Neural progenitor cell (in vitro differentiated cells): ENCODE data around the gene SLC6A7. TPM values are rescaled to one million over a fixed set of nuclear protein-coding genes. Genes with fewer than 3 reads are reported as not detected.

Experiments
- DNase-seq: peaks from one replicate; pipeline ENCODE4 v3.0.0-alpha.2; 2016; ENCODE audit warnings: low spot score
- H2AFZ ChIP-seq: fragments of 200-600 bp; sonication (generic); replicated peaks from 2 replicates; pipeline ENCODE4 v1.6.1; 2016; ENCODE audit warnings: antibody characterized with exemption
- H3F3A ChIP-seq: fragments of 200-600 bp; sonication (generic); 2 replicates; pipeline ENCODE4 v1.6.1; 2016; ENCODE audit warnings: antibody characterized with exemption, low read depth
- H3K27ac ChIP-seq: fragments of 200-600 bp; sonication (generic); 2 replicates; pipeline ENCODE4 v1.5.1; 2016; ENCODE audit warnings: mild to moderate bottlenecking
- H3K27me3 ChIP-seq: fragments of 200-600 bp; sonication (generic); 2 replicates; pipeline ENCODE4 v1.6.1; 2016; ENCODE audit warnings: mild to moderate bottlenecking, moderate library complexity
- H3K36me3 ChIP-seq: fragments of 200-600 bp; sonication (generic); 2 replicates; pipeline ENCODE4 v1.5.1; 2016
- H3K4me1 ChIP-seq: fragments of 200-600 bp; sonication (generic); 2 replicates; pipeline ENCODE4 v1.6.1; 2016; ENCODE audit warnings: mixed run types
- H3K4me2 ChIP-seq: fragments of 200-600 bp; sonication (generic); 2 replicates; pipeline ENCODE4 v1.6.1; 2016
- H3K4me3 ChIP-seq: fragments of 200-600 bp; sonication (generic); 2 replicates; pipeline ENCODE4 v1.5.1; 2016
- H3K79me2 ChIP-seq: fragments of 200-600 bp; sonication (generic); 2 replicates; pipeline ENCODE4 v1.6.1; 2016; ENCODE audit warnings: low read depth
- H3K9ac ChIP-seq: fragments of 200-600 bp; sonication (generic); 2 replicates; pipeline ENCODE4 v1.6.1; 2016
- H3K9me3 ChIP-seq: fragments of 200-600 bp; sonication (generic); 2 replicates; pipeline ENCODE4 v1.5.1; 2016; ENCODE audit warnings: low read depth
- H4K20me1 ChIP-seq: fragments of 200-600 bp; sonication (generic); 2 replicates; pipeline ENCODE4 v1.6.1; 2016; ENCODE audit warnings: low read depth
- H3K27ac Mint-ChIP-seq: 3 replicates; pipeline ENCODE4 v1.8.0; 2021; ENCODE audit warnings: mixed read lengths
- H3K27me3 Mint-ChIP-seq: 2 replicates; pipeline ENCODE4 v1.8.0; 2022; ENCODE audit warnings: low read depth, mild to moderate bottlenecking, inconsistent platforms, moderate library complexity, mixed read lengths; ENCODE audit not compliant: insufficient read depth
- H3K36me3 Mint-ChIP-seq: 3 replicates; pipeline ENCODE4 v1.8.0; 2021; ENCODE audit warnings: mixed read lengths
- H3K4me1 Mint-ChIP-seq: 3 replicates; pipeline ENCODE4 v1.8.0; 2021; ENCODE audit warnings: mixed read lengths
- H3K4me3 Mint-ChIP-seq: 3 replicates; pipeline ENCODE4 v1.8.0; 2021; ENCODE audit warnings: mild to moderate bottlenecking, moderate library complexity, mixed read lengths
- H3K9me3 Mint-ChIP-seq: 3 replicates; pipeline ENCODE4 v1.8.0; 2020; ENCODE audit warnings: mixed read lengths
- EZH2 ChIP-seq: fragments of 200-600 bp; sonication (generic); IDR thresholded peaks from 2 replicates; pipeline ENCODE4 v1.6.1; 2017; ENCODE audit warnings: antibody characterized with exemption, mild to moderate bottlenecking, moderate library complexity
- EZH2phosphoT487 ChIP-seq: fragments of 200-600 bp; sonication (generic); IDR thresholded peaks from 2 replicates; pipeline ENCODE4 v1.6.1; 2017; ENCODE audit warnings: antibody characterized with exemption
- total RNA-seq: library from RNA; depleted of rRNA; stranded (reverse); fragments of >200 nt; gene quantifications from 2 replicates; pipeline ENCODE4 v1.2.3, GENCODE V29; 2015; ENCODE audit warnings: low replicate concordance
- TF ChIP-seq, protein P1 (sequence below): fragments of 200-600 bp; sonication (generic); IDR thresholded peaks from 2 replicates; pipeline ENCODE4 v1.5.1; 2017; ENCODE audit warnings: antibody characterized with exemption, mild to moderate bottlenecking

Gene SLC6A7
- total RNA-seq, 1 donor from 2014 or later = not detected

DNA sequence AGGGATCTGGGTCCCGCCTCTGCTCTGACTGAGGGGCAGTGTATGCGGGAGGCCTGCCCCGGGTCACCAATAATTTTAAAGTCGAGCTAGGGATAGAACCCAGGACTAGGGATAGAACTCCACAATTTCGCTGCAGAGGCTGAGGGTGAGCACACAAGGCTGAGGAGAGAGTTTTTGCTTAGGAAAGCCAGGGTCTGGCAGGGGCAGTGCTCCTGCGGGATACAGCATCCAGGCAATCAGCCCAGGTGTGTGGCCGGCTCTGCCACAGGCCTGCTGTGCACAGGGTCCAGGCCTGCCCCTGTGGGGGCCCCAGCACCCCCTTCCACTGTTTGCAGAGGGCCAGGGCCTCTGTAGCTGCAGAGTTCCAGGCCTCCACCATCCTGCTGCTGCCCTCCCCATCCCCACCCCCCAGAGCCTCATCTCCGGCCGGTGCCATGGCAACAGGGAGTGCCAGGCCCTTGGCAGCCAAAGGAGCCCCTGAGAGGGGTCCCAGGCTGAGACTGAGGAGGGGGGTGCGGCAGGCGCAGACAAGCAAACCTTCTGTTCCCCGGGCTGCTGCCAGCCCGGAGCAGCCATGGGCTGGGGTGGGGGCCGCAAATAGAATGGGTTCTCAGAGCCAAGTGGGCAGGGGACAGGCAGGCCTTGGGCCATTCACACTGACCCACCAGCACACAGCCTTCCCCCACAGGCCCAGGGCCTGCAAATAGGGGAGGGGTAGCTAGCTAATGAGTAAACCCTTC lies 42.8 kb upstream of the SLC6A7 start:
- H3K9ac ChIP-seq = peak overlapping the region; percentile 29
- no peaks in the 10 kb centered on the region for H3K27me3 ChIP-seq
- Mint-ChIP-seq H3K4me3 (no peak overlapping the region), H3K27ac (peak overlapping the region; percentile 75), H3K9me3 (no peaks in the 10 kb centered on the region), H3K4me1 (peaks cover 46% of the 10 kb centered on the region), H3K36me3 (peaks cover 2% of the 10 kb centered on the region), H3K27me3 (peaks cover 2% of the 10 kb centered on the region)
- no peak for TF ChIP-seq EZH2
- TF ChIP-seq, protein P1, sequence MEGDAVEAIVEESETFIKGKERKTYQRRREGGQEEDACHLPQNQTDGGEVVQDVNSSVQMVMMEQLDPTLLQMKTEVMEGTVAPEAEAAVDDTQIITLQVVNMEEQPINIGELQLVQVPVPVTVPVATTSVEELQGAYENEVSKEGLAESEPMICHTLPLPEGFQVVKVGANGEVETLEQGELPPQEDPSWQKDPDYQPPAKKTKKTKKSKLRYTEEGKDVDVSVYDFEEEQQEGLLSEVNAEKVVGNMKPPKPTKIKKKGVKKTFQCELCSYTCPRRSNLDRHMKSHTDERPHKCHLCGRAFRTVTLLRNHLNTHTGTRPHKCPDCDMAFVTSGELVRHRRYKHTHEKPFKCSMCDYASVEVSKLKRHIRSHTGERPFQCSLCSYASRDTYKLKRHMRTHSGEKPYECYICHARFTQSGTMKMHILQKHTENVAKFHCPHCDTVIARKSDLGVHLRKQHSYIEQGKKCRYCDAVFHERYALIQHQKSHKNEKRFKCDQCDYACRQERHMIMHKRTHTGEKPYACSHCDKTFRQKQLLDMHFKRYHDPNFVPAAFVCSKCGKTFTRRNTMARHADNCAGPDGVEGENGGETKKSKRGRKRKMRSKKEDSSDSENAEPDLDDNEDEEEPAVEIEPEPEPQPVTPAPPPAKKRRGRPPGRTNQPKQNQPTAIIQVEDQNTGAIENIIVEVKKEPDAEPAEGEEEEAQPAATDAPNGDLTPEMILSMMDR = no peak
- no peak for TF ChIP-seq EZH2phosphoT487
- H4K20me1 ChIP-seq = no peaks in the 10 kb centered on the region
- no peak overlapping the region for H3K27ac ChIP-seq
- H3K4me3 ChIP-seq = no peak overlapping the region
- H2AFZ ChIP-seq = no peak overlapping the region
- peaks cover 26% of the 10 kb centered on the region for H3K4me1 ChIP-seq
- H3K4me2 ChIP-seq = no peak overlapping the region
- no peaks in the 10 kb centered on the region for H3K36me3 ChIP-seq
- no peaks in the 10 kb centered on the region for H3K9me3 ChIP-seq
- H3K79me2 ChIP-seq = no peaks in the 10 kb centered on the region
- no peaks in the 10 kb centered on the region for H3F3A ChIP-seq
- no peak for DNase-seq

GRCh38 chr5:150147670-150148069 lies 42.2 kb upstream of the SLC6A7 start:
- H3K4me3 Mint-ChIP-seq = no peak overlapping the region
- no peak overlapping the region for H3K4me3 ChIP-seq
- H3K79me2 ChIP-seq = no peaks in the 10 kb centered on the region
- TF ChIP-seq EZH2 (no peak), EZH2phosphoT487 (no peak)
- TF ChIP-seq, protein P1 = no peak
- peaks cover 2% of the 10 kb centered on the region for H3K36me3 Mint-ChIP-seq
- no peak overlapping the region for H3K27ac ChIP-seq
- no peak for DNase-seq
- H3K4me1 ChIP-seq = peaks cover 22% of the 10 kb centered on the region
- H3K9me3 ChIP-seq = no peaks in the 10 kb centered on the region
- no peaks in the 10 kb centered on the region for H3F3A ChIP-seq
- H3K4me2 ChIP-seq = no peak overlapping the region
- H3K27me3 Mint-ChIP-seq = peaks cover 7% of the 10 kb centered on the region
- no peaks in the 10 kb centered on the region for H3K27me3 ChIP-seq
- H2AFZ ChIP-seq = no peak overlapping the region
- H4K20me1 ChIP-seq = no peaks in the 10 kb centered on the region
- H3K9me3 Mint-ChIP-seq = no peaks in the 10 kb centered on the region
- H3K9ac ChIP-seq = no peak overlapping the region
- H3K27ac Mint-ChIP-seq = peak overlapping the region; percentile 42
- no peaks in the 10 kb centered on the region for H3K36me3 ChIP-seq
- H3K4me1 Mint-ChIP-seq = peaks cover 47% of the 10 kb centered on the region

GRCh38 chr5:150148117-150148927 lies 41.5 kb upstream of the SLC6A7 start:
- no peak overlapping the region for H3K4me2 ChIP-seq

More at GRCh38 chr5:150148117-150148927, 41.5 kb upstream of the SLC6A7 start:
- no peak overlapping the region for H3K4me3 Mint-ChIP-seq
- Histone ChIP-seq H2AFZ (no peak overlapping the region), H3K4me1 (peaks cover 22% of the 10 kb centered on the region), H3K27ac (no peak overlapping the region), H3K4me3 (no peak overlapping the region), H3K36me3 (no peaks in the 10 kb centered on the region), H3K79me2 (no peaks in the 10 kb centered on the region), H3K9ac (no peak overlapping the region), H3F3A (no peaks in the 10 kb centered on the region), H3K27me3 (no peaks in the 10 kb centered on the region), H3K9me3 (no peaks in the 10 kb centered on the region), H4K20me1 (no peaks in the 10 kb centered on the region)
- H3K27me3 Mint-ChIP-seq = peaks cover 8% of the 10 kb centered on the region
- H3K27ac Mint-ChIP-seq = peak overlapping the region; percentile 84
- DNase-seq = no peak
- H3K9me3 Mint-ChIP-seq = no peaks in the 10 kb centered on the region
- H3K4me1 Mint-ChIP-seq = peaks cover 44% of the 10 kb centered on the region
- TF ChIP-seq EZH2 (no peak), EZH2phosphoT487 (no peak)
- TF ChIP-seq, protein P1 = no peak
- H3K36me3 Mint-ChIP-seq = peaks cover 2% of the 10 kb centered on the region
